Left lung (tissue), 10 donors: ENCODE measurements around the gene FAM78A. TPM values are rescaled to one million over a fixed set of nuclear protein-coding genes. Genes with fewer than 3 reads are reported as not detected.
"Not testable (repeated sequence)": the region's sequence is repeated elsewhere in the genome, so short reads cannot be mapped to it uniquely, and the experiment has no call there.

Experiments used
- ATAC-seq: fragments of 200-7000 bp; cut with Tn5 transposase; one replicate; pipeline ENCODE4 v1.9.1; 2020; ENCODE audit warnings: moderate library complexity
- DNase-seq, 4 donors: peaks; one replicate each; pipeline ENCODE4 v3.0.0-alpha.2; 2013 to 2020
- H3K27ac ChIP-seq, 2 donors: fragments of 200-600 bp; sonication (generic) in 1 of 2; one replicate each; pipeline versions ENCODE4 v1.5.0 to v1.8.0; 2020 to 2021
- H3K27me3 ChIP-seq, 2 donors: fragments of 200-600 bp; sonication (generic) in 1 of 2; one replicate each; pipeline versions ENCODE4 v1.5.0 to v1.8.0; 2020 to 2021
- H3K36me3 ChIP-seq, 2 donors: fragments of 200-600 bp; sonication (generic) in 1 of 2; one replicate each; pipeline versions ENCODE4 v1.5.0 to v1.8.0; 2020 to 2021
- H3K4me1 ChIP-seq, 2 donors: fragments of 200-600 bp; one replicate each; pipeline ENCODE4 v1.8.0; 2021
- H3K4me3 ChIP-seq, 2 donors: fragments of 200-600 bp; sonication (generic) in 1 of 2; one replicate each; pipeline versions ENCODE4 v1.5.0 to v1.8.0; 2020 to 2021; ENCODE audit warnings: mild to moderate bottlenecking in 1 of 2
- H3K9me3 ChIP-seq, 2 donors: fragments of 200-600 bp; sonication (generic) in 1 of 2; one replicate each; pipeline versions ENCODE4 v1.5.0 to v1.8.0; 2020 to 2021
- CTCF ChIP-seq, 2 donors: fragments of 200-600 bp; sonication (generic) in 1 of 2; IDR thresholded peaks; one replicate each; pipeline versions ENCODE4 v1.5.0 to v1.8.0; 2021; ENCODE audit warnings: antibody characterized with exemption in 2 of 2
- intact Hi-C, 2 donors: fragments of 100-400 bp; cut with DNase I; formaldehyde crosslinking; loops; one replicate each; pipeline versions ENCODE4 v1.11.2 to v1.14.2; 2022
- polyA plus RNA-seq, 6 donors: library from polyadenylated mRNA; unstranded; fragments of 120-200 nt; gene quantifications; one replicate each; pipeline ENCODE4 v1.2.1, GENCODE V29; 2013; ENCODE audit not compliant: insufficient read length in 6 of 6
- total RNA-seq, 2 donors: library from RNA; stranded (reverse); fragmentation: NEBNext Ultra II Directional; extraction: Animal tissue kit (Norgen Biotek cat#: 25700); gene quantifications; one replicate each; pipeline ENCODE4 v1.2.1, GENCODE V29; 2021
- donor health status: DM: no; HTN: yes; CAD: no.
- donor health status: DM: no; HTN: no; CAD: no.

FAM78A gene
- total and polyA plus RNA-seq, 8 donors, result 3.5 to 18.1 (median 6.5) TPM

- Histone ChIP-seq H3K27ac (no peak overlapping the region), H3K4me1 (peaks cover 0 to 5% of the 10 kb centered on the region in 2 donors), H3K27me3 (no peaks in the 10 kb centered on the region), H3K4me3 (no peak overlapping the region), H3K36me3 (peaks cover 0 to 53% of the 10 kb centered on the region in 2 donors), H3K9me3 (peaks cover 0 to 1% of the 10 kb centered on the region in 2 donors)
- no peak for TF ChIP-seq CTCF (IDR thresholded peaks at IDR 0.05)
- DNase-seq (no peak), ATAC-seq (no peak)
- intact Hi-C loops, result no loop called here
Measured at GRCh38 chr9:131217331-131218031, 58.8 kb downstream of the FAM78A start.

- Histone ChIP-seq H3K4me1 (peaks cover 0 to 5% of the 10 kb centered on the region in 2 donors), H3K27ac (no peak overlapping the region)
- ATAC-seq, result no peak
Measured at GRCh38 chr9:131216806-131217205, 59.5 kb downstream of the FAM78A start.

GRCh38 chr9:131214876-131215275 lies 61.4 kb downstream of the FAM78A start:
- H3K4me3 ChIP-seq, result no peak overlapping the region
- peaks cover 0 to 5% of the 10 kb centered on the region in 2 donors for H3K4me1 ChIP-seq
- H3K36me3 ChIP-seq, result peaks cover 0 to 66% of the 10 kb centered on the region in 2 donors
- no peaks in the 10 kb centered on the region for H3K27me3 ChIP-seq
- ATAC-seq (no peak), DNase-seq (no peak)
- H3K9me3 ChIP-seq, result peaks cover 0 to 22% of the 10 kb centered on the region in 2 donors
- TF ChIP-seq CTCF (IDR thresholded peaks at IDR 0.05), result no peak
- intact Hi-C loops, result no loop called here
- no peak overlapping the region for H3K27ac ChIP-seq

More at GRCh38 chr9:131216806-131217205, 59.5 kb downstream of the FAM78A start:
- Histone ChIP-seq H3K9me3 (peaks cover 0 to 8% of the 10 kb centered on the region in 2 donors), H3K36me3 (peaks cover 0 to 54% of the 10 kb centered on the region in 2 donors), H3K27me3 (no peaks in the 10 kb centered on the region), H3K4me3 (no peak overlapping the region)
- intact Hi-C loops, result no loop called here
- no peak for DNase-seq
- no peak for TF ChIP-seq CTCF (IDR thresholded peaks at IDR 0.05)

GRCh38 chr9:131214286-131214856 lies 61.9 kb downstream of the FAM78A start:
- DNase-seq (no peak), ATAC-seq (no peak)
- Histone ChIP-seq H3K4me1 (peaks cover 0 to 5% of the 10 kb centered on the region in 2 donors), H3K36me3 (peaks cover 0 to 66% of the 10 kb centered on the region in 2 donors), H3K9me3 (peaks cover 0 to 22% of the 10 kb centered on the region in 2 donors), H3K27me3 (no peaks in the 10 kb centered on the region), H3K27ac (no peak overlapping the region), H3K4me3 (no peak overlapping the region)
- intact Hi-C loops, result no loop called here
- no peak for TF ChIP-seq CTCF (IDR thresholded peaks at IDR 0.05)

GRCh38 chr9:131211920-131212319 lies 64.4 kb downstream of the FAM78A start:
- H3K27me3 ChIP-seq, H3K4me1 ChIP-seq, H3K27ac ChIP-seq, DNase-seq, H3K4me3 ChIP-seq, ATAC-seq, intact Hi-C loops: not testable (repeated sequence)
- Histone ChIP-seq H3K36me3 (peaks cover 0 to 65% of the 10 kb centered on the region in 2 donors), H3K9me3 (peaks cover 0 to 22% of the 10 kb centered on the region in 2 donors)

Other genes with a start within 250 kb of the FAM78A start
- 10 to 100 TPM in 1 of 2 donors, 1 to 10 TPM in 1; 9.3 to 21.1 TPM for gene AIF1L, start 180.0 kb downstream of the FAM78A start, total RNA-seq
- gene AIF1L, start 180.0 kb downstream of the FAM78A start, polyA plus RNA-seq, result 10 to 100 TPM; 39.9 to 49.2 (median 43.1) TPM
- gene NUP214, start 150.9 kb downstream of the FAM78A start, total RNA-seq, result 10 to 100 TPM; 47.2 to 58.4 TPM
- 10 to 100 TPM; 43.8 to 49.6 (median 46.5) TPM for gene NUP214, start 150.9 kb downstream of the FAM78A start, polyA plus RNA-seq
- gene PLPP7, start 13.2 kb upstream of the FAM78A start, total RNA-seq, result 1 to 10 TPM; 1.6 to 2.3 TPM
- 1 to 10 TPM; 1.1 to 1.7 (median 1.3) TPM for gene PLPP7, start 13.2 kb upstream of the FAM78A start, polyA plus RNA-seq
- gene PRRC2B, start 117.6 kb upstream of the FAM78A start, total RNA-seq, result 100 to 1,000 TPM; 165 to 176 TPM
- gene PRRC2B, start 117.6 kb upstream of the FAM78A start, polyA plus RNA-seq, result 100 to 1,000 TPM; 159 to 233 (median 202) TPM
- 10 to 100 TPM; 20.3 to 32.6 TPM for gene POMT1, start 226.4 kb upstream of the FAM78A start, total RNA-seq
- 10 to 100 TPM; 38.3 to 56.9 (median 40.0) TPM for gene POMT1, start 226.4 kb upstream of the FAM78A start, polyA plus RNA-seq